Fibroblast of lung (primary cell): ENCODE measurements around the gene PIMREG. TPM values are rescaled to one million over a fixed set of nuclear protein-coding genes. Genes with fewer than 3 reads are reported as not detected.

Experiments
- DNase-seq, 2 donors: peaks; one replicate each; pipeline versions ENCODE4 v3.0.0 to v3.0.0-alpha.2; 2010; ENCODE audit warnings: low read depth in 2 of 2
- H2AFZ ChIP-seq: 2 replicates; pipeline ENCODE4 v1.5.1; 2012; ENCODE audit warnings: low read length, control low read depth, inconsistent platforms
- H3K27ac ChIP-seq: 2 replicates; pipeline ENCODE4 v1.5.1; 2011; ENCODE audit warnings: low read length, control low read depth; ENCODE audit not compliant: insufficient read depth
- H3K27me3 ChIP-seq: 2 replicates; pipeline ENCODE4 v1.5.1; 2011; ENCODE audit warnings: mild to moderate bottlenecking, low read length; ENCODE audit not compliant: control insufficient read depth, insufficient read depth
- H3K36me3 ChIP-seq: 2 replicates; pipeline ENCODE4 v1.5.1; 2011; ENCODE audit warnings: low read length; ENCODE audit not compliant: control insufficient read depth, insufficient read depth
- H3K4me1 ChIP-seq: 2 replicates; pipeline ENCODE4 v1.5.1; 2011; ENCODE audit warnings: low read length; ENCODE audit not compliant: control insufficient read depth, insufficient read depth; ENCODE audit errors: extremely low read depth
- H3K4me2 ChIP-seq: 2 replicates; pipeline ENCODE4 v1.5.1; 2011; ENCODE audit warnings: low read length, control low read depth; ENCODE audit not compliant: insufficient read depth; ENCODE audit errors: extremely low read depth
- H3K4me3 ChIP-seq, 4 experiments: fragments of 200-600 bp in 1 of 4; sonication (generic) in 1 of 4; replicated peaks in 1 of 4; 2 replicates each; pipeline ENCODE4 v1.5.1; 2011 to 2016; ENCODE audit warnings: low read length in 4 of 4, low read depth in 3 of 4, mild to moderate bottlenecking in 3 of 4, control low read depth in 2 of 4, inconsistent platforms in 1 of 4, mixed read lengths in 1 of 4; ENCODE audit not compliant: insufficient read depth in 1 of 4; ENCODE audit errors: control extremely low read depth in 1 of 4
- H3K79me2 ChIP-seq: 2 replicates; pipeline ENCODE4 v1.5.1; 2012; ENCODE audit warnings: mild to moderate bottlenecking, low read length, inconsistent platforms; ENCODE audit not compliant: control insufficient read depth, insufficient read depth
- H3K9ac ChIP-seq: 2 replicates; pipeline ENCODE4 v1.5.1; 2011; ENCODE audit warnings: mild to moderate bottlenecking, low read length, control low read depth; ENCODE audit not compliant: insufficient read depth
- H3K9me3 ChIP-seq: 2 replicates; pipeline ENCODE4 v1.5.1; 2012; ENCODE audit warnings: low read depth, low read length; ENCODE audit not compliant: control insufficient read depth, insufficient read depth
- H4K20me1 ChIP-seq: 2 replicates; pipeline ENCODE4 v1.5.1; 2011; ENCODE audit warnings: low read length; ENCODE audit not compliant: control insufficient read depth, insufficient read depth; ENCODE audit errors: extremely low read depth
- EZH2 ChIP-seq: IDR thresholded peaks from 2 replicates; pipeline ENCODE4 v1.5.1; 2012; ENCODE audit warnings: low read length, control low read depth, mild to moderate bottlenecking; ENCODE audit errors: missing control alignments
- polyA plus RNA-seq, 2 donors: library from polyadenylated mRNA; depleted of rRNA in 1 of 2; stranded (reverse) in 1 of 2; unstranded in 1 of 2; fragments of >200 nt; gene quantifications; 2 replicates each; pipeline ENCODE4 v1.2.1, GENCODE V29; 2011 to 2012; ENCODE audit warnings: missing spikeins in 1 of 2
- total RNA-seq: library from RNA; depleted of rRNA; stranded (reverse); fragments of >200 nt; gene quantifications from 2 replicates; pipeline ENCODE4 v1.2.1, GENCODE V29; 2014
- TF ChIP-seq, protein P1 (sequence below), 2 donors: IDR thresholded peaks in 1 of 2; conservative IDR thresholded peaks in 1 of 2; 1 replicate in 1 of 2; 2 replicates in 1 of 2; pipeline ENCODE4 v1.5.1; 2011 to 2012; ENCODE audit warnings: low read length in 2 of 2, control low read depth in 1 of 2, inconsistent platforms in 1 of 2, low read depth in 1 of 2, mild to moderate bottlenecking in 1 of 2

The PIMREG gene
- total and polyA plus RNA-seq, 2 donors (not counting 1 experiment from before 2014, with no cell fraction given) = 6.5 to 10.6 TPM

DNA sequence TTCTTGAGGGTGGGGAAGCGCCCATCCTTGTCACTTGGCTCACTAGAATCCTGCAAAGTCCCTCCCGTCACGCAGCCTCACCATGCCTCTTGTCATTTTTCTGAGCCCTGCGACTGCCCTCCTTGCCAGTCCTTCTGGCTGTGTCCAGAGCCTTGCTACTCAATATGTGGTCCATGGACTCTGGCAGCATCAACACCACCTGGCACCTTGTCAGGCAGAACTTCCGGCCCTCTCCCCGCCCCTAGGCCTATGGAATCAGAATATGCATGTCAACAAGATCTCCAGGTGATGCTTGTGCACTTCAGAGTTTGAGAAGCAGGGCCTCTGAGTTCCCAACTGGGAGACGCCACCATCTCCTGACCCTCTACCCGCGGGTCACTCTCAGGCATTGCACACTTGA lies 12.1 kb downstream of the PIMREG start:
- Histone ChIP-seq H3K4me2 (no peak overlapping the region), H4K20me1 (no peaks in the 10 kb centered on the region), H3K4me1 (peaks cover 9% of the 10 kb centered on the region), H2AFZ (no peak overlapping the region), H3K79me2 (no peaks in the 10 kb centered on the region), H3K9me3 (no peaks in the 10 kb centered on the region), H3K27ac (no peak overlapping the region), H3K9ac (no peak overlapping the region), H3K4me3 (no peak overlapping the region), H3K27me3 (peaks cover 3% of the 10 kb centered on the region), H3K36me3 (no peaks in the 10 kb centered on the region)
- TF ChIP-seq, protein P1, sequence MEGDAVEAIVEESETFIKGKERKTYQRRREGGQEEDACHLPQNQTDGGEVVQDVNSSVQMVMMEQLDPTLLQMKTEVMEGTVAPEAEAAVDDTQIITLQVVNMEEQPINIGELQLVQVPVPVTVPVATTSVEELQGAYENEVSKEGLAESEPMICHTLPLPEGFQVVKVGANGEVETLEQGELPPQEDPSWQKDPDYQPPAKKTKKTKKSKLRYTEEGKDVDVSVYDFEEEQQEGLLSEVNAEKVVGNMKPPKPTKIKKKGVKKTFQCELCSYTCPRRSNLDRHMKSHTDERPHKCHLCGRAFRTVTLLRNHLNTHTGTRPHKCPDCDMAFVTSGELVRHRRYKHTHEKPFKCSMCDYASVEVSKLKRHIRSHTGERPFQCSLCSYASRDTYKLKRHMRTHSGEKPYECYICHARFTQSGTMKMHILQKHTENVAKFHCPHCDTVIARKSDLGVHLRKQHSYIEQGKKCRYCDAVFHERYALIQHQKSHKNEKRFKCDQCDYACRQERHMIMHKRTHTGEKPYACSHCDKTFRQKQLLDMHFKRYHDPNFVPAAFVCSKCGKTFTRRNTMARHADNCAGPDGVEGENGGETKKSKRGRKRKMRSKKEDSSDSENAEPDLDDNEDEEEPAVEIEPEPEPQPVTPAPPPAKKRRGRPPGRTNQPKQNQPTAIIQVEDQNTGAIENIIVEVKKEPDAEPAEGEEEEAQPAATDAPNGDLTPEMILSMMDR (conservative IDR thresholded peaks at IDR 0.05 in 1 of 2, IDR thresholded peaks at IDR 0.05 in 1 of 2; ENCODE audit: low read depth in 1 of 2, low read length in 2 of 2) = no peak
- no peak for TF ChIP-seq EZH2
- no peak for DNase-seq

GRCh38 chr17:6456914-6457687 lies 12.8 kb downstream of the PIMREG start:
- Histone ChIP-seq H3K36me3 (no peaks in the 10 kb centered on the region), H3K4me1 (peaks cover 9% of the 10 kb centered on the region), H3K4me3 (no peak overlapping the region), H3K27ac (peak overlapping the region; percentile 54), H4K20me1 (no peaks in the 10 kb centered on the region), H3K79me2 (no peaks in the 10 kb centered on the region), H3K27me3 (peaks cover 3% of the 10 kb centered on the region), H3K9ac (no peak overlapping the region), H2AFZ (no peak overlapping the region), H3K9me3 (no peaks in the 10 kb centered on the region), H3K4me2 (peak overlapping the region; percentile 59)
- DNase-seq = peak; percentile 63 to 67
- TF ChIP-seq EZH2 = no peak
- TF ChIP-seq, protein P1 (conservative IDR thresholded peaks at IDR 0.05 in 1 of 2, IDR thresholded peaks at IDR 0.05 in 1 of 2; ENCODE audit: low read depth in 1 of 2, low read length in 2 of 2) = no peak

DNA sequence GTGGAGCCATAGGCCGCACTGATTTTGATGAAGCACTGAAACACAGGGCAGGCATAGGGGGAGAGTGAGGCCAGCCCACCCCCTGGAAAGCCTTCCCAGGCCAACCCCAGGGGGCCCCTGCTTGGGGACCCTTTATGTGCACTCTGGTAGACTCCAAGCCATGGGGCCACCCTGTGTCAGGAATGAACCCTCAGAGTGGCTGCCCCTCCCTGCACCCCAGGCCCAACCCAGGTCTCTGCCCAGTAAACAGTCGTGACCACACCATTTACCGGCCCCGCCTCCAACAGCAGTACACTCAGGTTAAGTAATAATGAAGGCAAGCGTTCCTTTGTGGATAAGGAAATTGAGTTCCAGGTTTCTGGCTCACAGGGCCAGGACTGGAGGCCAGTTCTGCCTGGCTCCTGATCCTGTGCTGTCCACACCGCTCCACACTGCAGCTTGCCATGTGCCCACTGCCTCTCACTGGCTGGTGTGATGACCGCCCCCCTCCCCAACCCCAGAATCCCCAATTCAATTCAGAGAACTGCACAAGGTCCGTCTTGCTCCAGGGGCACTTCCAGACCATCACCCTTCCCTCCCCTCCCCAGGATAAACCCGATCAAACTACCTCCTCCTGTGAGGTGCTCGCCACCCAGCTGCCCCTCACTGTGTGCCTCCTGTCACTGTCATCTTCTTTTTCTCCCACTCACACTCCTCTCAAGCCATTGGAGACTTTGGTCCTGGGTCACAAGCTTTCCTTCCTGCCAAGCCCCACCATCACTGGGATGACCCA lies 13.6 kb downstream of the PIMREG start:
- TF ChIP-seq, protein P1 (conservative IDR thresholded peaks at IDR 0.05 in 1 of 2, IDR thresholded peaks at IDR 0.05 in 1 of 2; ENCODE audit: low read depth in 1 of 2, low read length in 2 of 2) = no peak
- TF ChIP-seq EZH2 = no peak
- Histone ChIP-seq H3K79me2 (no peaks in the 10 kb centered on the region), H3K9ac (no peak overlapping the region), H3K4me3 (no peak overlapping the region), H3K9me3 (no peaks in the 10 kb centered on the region), H3K36me3 (no peaks in the 10 kb centered on the region), H3K4me2 (no peak overlapping the region), H2AFZ (no peak overlapping the region), H3K4me1 (peaks cover 9% of the 10 kb centered on the region), H3K27ac (no peak overlapping the region), H3K27me3 (peaks cover 3% of the 10 kb centered on the region), H4K20me1 (no peaks in the 10 kb centered on the region)
- DNase-seq = no peak
